Measurements from ENCODE around the gene CISD2.
A peak's percentile ranks its signal among the peaks of the same experiment; 100 is the strongest.
"Not testable (repeated sequence)": the region's sequence is repeated elsewhere in the genome, so short reads cannot be mapped to it uniquely, and the experiment has no call there.

CISD2 gene, protein sequence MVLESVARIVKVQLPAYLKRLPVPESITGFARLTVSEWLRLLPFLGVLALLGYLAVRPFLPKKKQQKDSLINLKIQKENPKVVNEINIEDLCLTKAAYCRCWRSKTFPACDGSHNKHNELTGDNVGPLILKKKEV

GRCh38 chr4:102868781-102869568 is at the start of gene CISD2:
TSS of gene CISD2 (plus strand) at chr4:102868992. CDS start at chr4:102869085, 93 bp downstream.
- Histone ChIP-seq H3K36me3 (ENCODE audit: control insufficient read depth in 1 of 2, insufficient read depth in 2 of 2, low read length in 2 of 2) (no peaks in the 10 kb centered on the region), H3K4me1 (ENCODE audit: control insufficient read depth in 1 of 2, insufficient read depth in 2 of 2, low read length in 2 of 2) (peaks cover 0 to 30% of the 10 kb centered on the region in 2 donors), H3K4me3 (ENCODE audit: low read depth in 1 of 2, low read length in 2 of 2) (peak within 1 kb of the TSS; percentile 88 to 94), H3K9ac (ENCODE audit: low read depth in 1 of 2, low read length in 2 of 2) (peak within 1 kb of the TSS; percentile 93 to 96), H3K27ac (ENCODE audit: low read depth, low read length) (peak within 1 kb of the TSS; percentile 99), H3K27me3 (ENCODE audit: control insufficient read depth in 1 of 2, insufficient read depth in 2 of 2, low read length in 2 of 2) (no peaks in the 10 kb centered on the region), H3K9me3 (ENCODE audit: control insufficient read depth in 1 of 2, low read length in 2 of 2) (no peaks in the 10 kb centered on the region)

DNA sequence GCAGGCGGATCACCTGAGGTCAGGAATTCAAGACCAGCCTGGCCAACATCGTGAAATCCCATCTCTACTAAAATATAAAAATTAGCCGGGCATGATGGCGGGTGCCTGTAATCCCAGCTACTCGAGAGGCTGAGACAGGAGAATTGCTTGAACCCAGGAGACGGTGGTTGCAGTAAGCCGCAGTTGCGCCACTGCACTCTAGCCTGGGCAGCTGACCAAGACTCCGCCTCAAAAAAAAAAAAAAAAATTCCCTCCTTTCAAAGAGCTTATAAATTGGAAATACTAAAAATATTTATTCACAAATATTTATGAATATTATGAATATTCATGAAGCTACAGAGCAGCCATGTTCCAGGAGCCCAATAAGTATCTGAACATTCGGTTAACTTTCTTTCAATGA is 49.7 kb upstream of the CISD2 start:
- H3K4me3 ChIP-seq (ENCODE audit: low read depth in 1 of 2, low read length in 2 of 2); H3K27ac ChIP-seq (ENCODE audit: low read depth, low read length); H3K36me3 ChIP-seq (ENCODE audit: control insufficient read depth in 1 of 2, insufficient read depth in 2 of 2, low read length in 2 of 2); H3K9ac ChIP-seq (ENCODE audit: low read depth in 1 of 2, low read length in 2 of 2); H3K27me3 ChIP-seq (ENCODE audit: control insufficient read depth in 1 of 2, insufficient read depth in 2 of 2, low read length in 2 of 2); H3K9me3 ChIP-seq (ENCODE audit: control insufficient read depth in 1 of 2, low read length in 2 of 2): not testable (repeated sequence)
- peaks cover 66 to 74% of the 10 kb centered on the region in 2 donors for H3K4me1 ChIP-seq (ENCODE audit: control insufficient read depth in 1 of 2, insufficient read depth in 2 of 2, low read length in 2 of 2)

DNA sequence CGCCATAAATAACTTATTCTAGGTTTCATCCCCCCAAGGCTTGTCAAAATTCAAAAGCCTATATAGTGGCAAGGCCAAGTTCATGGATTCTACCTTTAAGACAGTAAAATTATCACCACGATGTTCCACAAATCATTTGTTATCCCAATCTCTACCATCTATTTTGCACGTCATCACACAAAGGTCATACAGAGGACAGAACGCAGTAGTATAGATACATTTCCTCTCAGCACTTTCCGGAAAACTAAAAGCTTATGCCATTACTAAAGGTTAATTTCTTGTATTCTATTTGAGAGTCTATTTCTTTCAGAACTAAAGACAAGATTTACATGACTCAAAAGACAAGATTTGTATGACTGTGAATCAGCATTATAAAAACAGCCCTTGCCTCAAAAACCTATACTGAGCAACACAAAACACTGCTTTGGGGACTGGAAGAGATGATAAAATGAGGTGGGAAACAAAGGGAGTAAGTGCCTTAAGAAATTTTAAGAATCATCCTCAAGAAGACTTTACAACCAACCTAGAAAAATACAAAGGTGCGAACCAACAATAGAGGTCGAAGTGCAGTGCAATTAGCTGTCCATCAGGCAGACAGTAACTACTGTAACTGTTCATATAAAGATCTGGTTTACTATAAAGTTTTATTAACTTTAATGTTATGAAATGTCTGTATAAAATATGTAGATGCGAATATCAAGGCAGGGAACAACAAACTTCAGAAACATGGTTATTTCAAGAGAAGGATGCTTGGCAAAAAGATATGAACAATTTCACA is 49.0 kb upstream of the CISD2 start:
- peaks cover 6 to 7% of the 10 kb centered on the region in 2 donors for H3K36me3 ChIP-seq (ENCODE audit: control insufficient read depth in 1 of 2, insufficient read depth in 2 of 2, low read length in 2 of 2)
- peak overlapping the region in 1 of 2 donors; percentile 26 for H3K4me3 ChIP-seq (ENCODE audit: low read depth in 1 of 2, low read length in 2 of 2)
- no peaks in the 10 kb centered on the region for H3K27me3 ChIP-seq (ENCODE audit: control insufficient read depth in 1 of 2, insufficient read depth in 2 of 2, low read length in 2 of 2)
- peaks cover 72 to 79% of the 10 kb centered on the region in 2 donors for H3K4me1 ChIP-seq (ENCODE audit: control insufficient read depth in 1 of 2, insufficient read depth in 2 of 2, low read length in 2 of 2)
- H3K9ac ChIP-seq (ENCODE audit: low read depth in 1 of 2, low read length in 2 of 2): peak overlapping the region in 1 of 2 donors; percentile 5
- H3K27ac ChIP-seq (ENCODE audit: low read depth, low read length): peak overlapping the region; percentile 35
- H3K9me3 ChIP-seq (ENCODE audit: control insufficient read depth in 1 of 2, low read length in 2 of 2): no peaks in the 10 kb centered on the region

DNA sequence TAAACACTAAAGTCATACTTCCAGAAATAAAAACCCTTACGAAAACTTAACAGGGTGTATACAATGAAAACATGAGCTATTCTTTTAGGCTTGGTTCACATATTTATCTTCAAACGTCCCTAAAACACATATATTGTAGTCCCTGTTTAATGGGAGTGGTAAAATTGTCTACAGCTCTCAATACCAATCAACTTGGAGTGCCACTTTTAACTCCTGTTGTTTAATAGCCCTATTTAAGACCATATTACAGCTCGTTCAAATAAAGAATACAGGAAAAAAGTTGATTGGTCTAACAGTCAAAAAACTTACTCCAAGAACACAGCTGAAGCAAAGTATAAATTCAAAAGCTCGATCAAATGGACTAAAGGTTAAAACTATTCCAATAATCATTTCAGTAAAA is 45.3 kb upstream of the CISD2 start:
- peaks cover 46 to 53% of the 10 kb centered on the region in 2 donors for H3K4me1 ChIP-seq (ENCODE audit: control insufficient read depth in 1 of 2, insufficient read depth in 2 of 2, low read length in 2 of 2)
- no peak overlapping the region for H3K27ac ChIP-seq (ENCODE audit: low read depth, low read length)
- H3K9me3 ChIP-seq (ENCODE audit: control insufficient read depth in 1 of 2, low read length in 2 of 2): no peaks in the 10 kb centered on the region
- peak overlapping the region; percentile 6 to 99 for H3K9ac ChIP-seq (ENCODE audit: low read depth in 1 of 2, low read length in 2 of 2)
- peak overlapping the region; percentile 53 to 95 for H3K4me3 ChIP-seq (ENCODE audit: low read depth in 1 of 2, low read length in 2 of 2)
- H3K36me3 ChIP-seq (ENCODE audit: control insufficient read depth in 1 of 2, insufficient read depth in 2 of 2, low read length in 2 of 2): peaks cover 0 to 7% of the 10 kb centered on the region in 2 donors
- no peaks in the 10 kb centered on the region for H3K27me3 ChIP-seq (ENCODE audit: control insufficient read depth in 1 of 2, insufficient read depth in 2 of 2, low read length in 2 of 2)

GRCh38 chr4:102823897-102824296 is 44.9 kb upstream of the CISD2 start:
- no peaks in the 10 kb centered on the region for H3K27me3 ChIP-seq (ENCODE audit: control insufficient read depth in 1 of 2, insufficient read depth in 2 of 2, low read length in 2 of 2)
- H3K9me3 ChIP-seq (ENCODE audit: control insufficient read depth in 1 of 2, low read length in 2 of 2): no peaks in the 10 kb centered on the region
- H3K27ac ChIP-seq (ENCODE audit: low read depth, low read length): peak overlapping the region; percentile 27

GRCh38 chr4:102824398-102824797 is 44.4 kb upstream of the CISD2 start:
- H3K4me3 ChIP-seq (ENCODE audit: low read depth in 1 of 2, low read length in 2 of 2): peak overlapping the region; percentile 76 to 95
- peak overlapping the region; percentile 99 for H3K9ac ChIP-seq (ENCODE audit: low read depth in 1 of 2, low read length in 2 of 2)
- H3K36me3 ChIP-seq (ENCODE audit: control insufficient read depth in 1 of 2, insufficient read depth in 2 of 2, low read length in 2 of 2): peaks cover 0 to 7% of the 10 kb centered on the region in 2 donors
- peak overlapping the region; percentile 27 for H3K27ac ChIP-seq (ENCODE audit: low read depth, low read length)
- no peaks in the 10 kb centered on the region for H3K9me3 ChIP-seq (ENCODE audit: control insufficient read depth in 1 of 2, low read length in 2 of 2)
- H3K4me1 ChIP-seq (ENCODE audit: control insufficient read depth in 1 of 2, insufficient read depth in 2 of 2, low read length in 2 of 2): peaks cover 53 to 55% of the 10 kb centered on the region in 2 donors
- no peaks in the 10 kb centered on the region for H3K27me3 ChIP-seq (ENCODE audit: control insufficient read depth in 1 of 2, insufficient read depth in 2 of 2, low read length in 2 of 2)

More at GRCh38 chr4:102823897-102824296, 44.9 kb upstream of the CISD2 start:
- Histone ChIP-seq H3K4me1 (ENCODE audit: control insufficient read depth in 1 of 2, insufficient read depth in 2 of 2, low read length in 2 of 2) (peaks cover 50 to 52% of the 10 kb centered on the region in 2 donors), H3K36me3 (ENCODE audit: control insufficient read depth in 1 of 2, insufficient read depth in 2 of 2, low read length in 2 of 2) (peaks cover 0 to 7% of the 10 kb centered on the region in 2 donors), H3K4me3 (ENCODE audit: low read depth in 1 of 2, low read length in 2 of 2) (peak overlapping the region; percentile 53 to 95), H3K9ac (ENCODE audit: low read depth in 1 of 2, low read length in 2 of 2) (peak overlapping the region; percentile 6 to 99)

GRCh38 chr4:102825261-102826091 is 43.3 kb upstream of the CISD2 start:
- Histone ChIP-seq H3K9me3 (ENCODE audit: control insufficient read depth in 1 of 2, low read length in 2 of 2) (no peaks in the 10 kb centered on the region), H3K27ac (ENCODE audit: low read depth, low read length) (peak overlapping the region; percentile 100), H3K4me1 (ENCODE audit: control insufficient read depth in 1 of 2, insufficient read depth in 2 of 2, low read length in 2 of 2) (peaks cover 45% of the 10 kb centered on the region in 2 donors), H3K27me3 (ENCODE audit: control insufficient read depth in 1 of 2, insufficient read depth in 2 of 2, low read length in 2 of 2) (no peaks in the 10 kb centered on the region), H3K36me3 (ENCODE audit: control insufficient read depth in 1 of 2, insufficient read depth in 2 of 2, low read length in 2 of 2) (peaks cover 0 to 7% of the 10 kb centered on the region in 2 donors), H3K9ac (ENCODE audit: low read depth in 1 of 2, low read length in 2 of 2) (peak overlapping the region; percentile 99), H3K4me3 (ENCODE audit: low read depth in 1 of 2, low read length in 2 of 2) (peak overlapping the region; percentile 76 to 95)

DNA sequence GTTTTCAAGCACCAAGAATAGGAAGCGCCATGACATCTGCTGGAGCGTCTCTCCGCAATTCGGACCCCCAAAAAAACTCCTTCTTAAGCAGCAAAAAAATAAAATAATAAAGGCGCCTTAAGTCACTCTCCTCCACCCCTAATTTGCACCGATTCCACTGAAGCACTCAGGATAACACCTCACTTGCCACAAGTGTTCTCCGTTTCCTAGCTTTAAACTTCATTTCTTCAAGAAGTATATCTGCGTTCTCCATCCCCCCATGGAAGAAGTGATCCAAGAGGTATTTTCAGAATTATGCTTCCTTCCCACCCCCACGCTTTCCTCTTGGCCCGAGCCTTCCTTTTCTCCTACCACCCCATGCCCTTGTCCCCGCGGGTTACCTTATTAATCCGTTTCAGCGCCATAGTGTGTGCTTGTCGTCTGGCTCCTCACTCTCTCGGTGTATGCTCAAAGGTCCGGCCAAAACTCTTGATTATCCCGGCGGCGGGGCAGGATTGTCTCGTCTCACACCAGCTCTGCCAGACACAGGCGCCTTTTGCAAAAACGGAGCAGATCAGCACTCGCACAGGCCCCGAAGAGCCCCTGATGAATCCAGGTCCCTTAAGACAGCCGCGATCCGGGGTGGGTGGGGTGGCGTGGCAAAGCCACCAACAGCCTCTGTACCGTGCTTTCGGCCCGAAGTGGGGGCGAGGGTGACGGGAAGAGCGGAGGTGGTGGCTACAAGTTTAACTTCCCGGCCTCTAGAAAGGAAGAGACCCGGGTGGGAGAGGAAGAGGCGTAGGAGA is 42.5 kb upstream of the CISD2 start:
- Histone ChIP-seq H3K4me3 (ENCODE audit: low read depth in 1 of 2, low read length in 2 of 2) (peak overlapping the region; percentile 76 to 95), H3K9me3 (ENCODE audit: control insufficient read depth in 1 of 2, low read length in 2 of 2) (no peaks in the 10 kb centered on the region), H3K27me3 (ENCODE audit: control insufficient read depth in 1 of 2, insufficient read depth in 2 of 2, low read length in 2 of 2) (no peaks in the 10 kb centered on the region), H3K27ac (ENCODE audit: low read depth, low read length) (peak overlapping the region; percentile 100), H3K36me3 (ENCODE audit: control insufficient read depth in 1 of 2, insufficient read depth in 2 of 2, low read length in 2 of 2) (peaks cover 0 to 7% of the 10 kb centered on the region in 2 donors), H3K4me1 (ENCODE audit: control insufficient read depth in 1 of 2, insufficient read depth in 2 of 2, low read length in 2 of 2) (peaks cover 36 to 40% of the 10 kb centered on the region in 2 donors), H3K9ac (ENCODE audit: low read depth in 1 of 2, low read length in 2 of 2) (peak overlapping the region; percentile 99)
